Activated CD4-positive, alpha-beta T cell treated with anti-CD3 and anti-CD28 coated beads, Interleukin-2, amount 10 ng/mL, durations not matched to agents 24 days and 14 days (primary cell): ENCODE data around the gene FOXJ1. TPM values are rescaled to one million over a fixed set of nuclear protein-coding genes. Genes with fewer than 3 reads are reported as not detected.

Experiments used
- DNase-seq: peaks from one replicate; pipeline ENCODE4 v3.0.0; 2022
- H3K27ac Mint-ChIP-seq: one replicate; pipeline ENCODE4 v1.8.0; 2022; ENCODE audit warnings: mild to moderate bottlenecking, mixed read lengths
- H3K27me3 Mint-ChIP-seq: one replicate; pipeline ENCODE4 v1.8.0; 2022; ENCODE audit warnings: mixed read lengths
- H3K36me3 Mint-ChIP-seq: one replicate; pipeline ENCODE4 v1.8.0; 2022; ENCODE audit warnings: low read depth, mild to moderate bottlenecking, mixed read lengths
- H3K4me1 Mint-ChIP-seq: one replicate; pipeline ENCODE4 v1.8.0; 2021; ENCODE audit warnings: mixed read lengths
- H3K4me3 Mint-ChIP-seq: one replicate; pipeline ENCODE4 v1.8.0; 2022; ENCODE audit warnings: mild to moderate bottlenecking, moderate library complexity, mixed read lengths
- H3K9me3 Mint-ChIP-seq: one replicate; pipeline ENCODE4 v1.8.0; 2021; ENCODE audit warnings: mixed read lengths
- intact Hi-C: fragments of 100-400 bp; cut with micrococcal nuclease; formaldehyde crosslinking; loops from one replicate; pipeline ENCODE4 v1.15.1; 2023
- total RNA-seq: library from RNA; stranded (reverse); gene quantifications from 2 replicates; pipeline ENCODE4 v1.2.3, GENCODE V29; 2022

FOXJ1 gene
- total RNA-seq, 1 donor from 2014 or later = 0.35 TPM

GRCh38 chr17:76173474-76173873 is 32.4 kb upstream of the FOXJ1 start:
- Mint-ChIP-seq H3K27me3 (no peaks in the 10 kb centered on the region), H3K27ac (no peak overlapping the region), H3K36me3 (peaks cover 27% of the 10 kb centered on the region), H3K4me3 (no peak overlapping the region), H3K4me1 (peaks cover 9% of the 10 kb centered on the region), H3K9me3 (no peaks in the 10 kb centered on the region)
- no peak for DNase-seq
- intact Hi-C loops = no loop called here

GRCh38 chr17:76171706-76172105 is 30.7 kb upstream of the FOXJ1 start:
- Mint-ChIP-seq H3K27ac (no peak overlapping the region), H3K36me3 (peaks cover 37% of the 10 kb centered on the region), H3K4me1 (peaks cover 8% of the 10 kb centered on the region), H3K9me3 (no peaks in the 10 kb centered on the region), H3K4me3 (no peak overlapping the region), H3K27me3 (no peaks in the 10 kb centered on the region)
- DNase-seq = no peak
- intact Hi-C loops = no loop called here

DNA sequence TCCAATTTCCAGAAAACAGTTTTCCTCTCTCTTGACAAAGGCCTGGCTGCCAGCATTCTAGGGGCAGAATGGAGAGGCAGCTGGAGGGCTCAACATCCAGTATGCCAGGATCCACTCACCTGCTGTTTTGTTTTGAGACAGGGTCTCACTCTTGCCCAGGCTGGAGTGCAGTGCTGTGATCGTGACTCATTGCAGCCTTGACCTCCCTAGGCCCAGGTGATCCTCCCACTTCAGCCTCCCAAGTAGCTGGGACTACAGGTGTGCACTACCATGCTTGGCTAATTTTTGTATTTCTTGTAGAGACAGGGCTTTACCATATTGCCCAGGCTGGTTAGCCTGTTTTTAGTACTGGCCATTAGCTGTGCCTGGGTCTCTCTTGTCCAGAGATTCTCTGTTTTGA is 29.1 kb upstream of the FOXJ1 start:
- intact Hi-C loops = no loop called here
- Mint-ChIP-seq H3K9me3 (no peaks in the 10 kb centered on the region), H3K27ac (no peak overlapping the region)

DNA sequence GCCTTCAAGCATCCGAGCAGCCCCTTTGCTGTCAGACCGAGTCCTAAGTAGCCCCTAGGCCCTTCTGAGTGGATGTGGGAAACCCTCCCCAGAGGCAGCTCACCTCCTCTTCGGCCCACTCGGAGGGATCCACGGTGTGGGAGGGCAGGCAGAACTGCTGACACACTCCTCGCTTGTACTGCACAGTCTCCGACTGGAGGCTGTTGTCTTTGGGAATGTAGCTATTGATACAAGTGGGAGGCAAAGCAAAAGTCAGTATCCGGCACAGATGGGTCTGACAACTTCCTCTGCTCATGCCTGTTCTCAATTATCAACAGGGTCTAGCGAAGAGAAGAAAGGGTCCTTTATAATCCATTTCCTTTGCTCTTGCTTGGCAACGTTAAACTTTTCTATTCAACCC is 25.9 kb upstream of the FOXJ1 start:
- intact Hi-C loops = no loop called here
- H3K4me3 Mint-ChIP-seq = no peak overlapping the region
- no peaks in the 10 kb centered on the region for H3K9me3 Mint-ChIP-seq
- peaks cover 9% of the 10 kb centered on the region for H3K4me1 Mint-ChIP-seq
- H3K36me3 Mint-ChIP-seq = peaks cover 58% of the 10 kb centered on the region
- H3K27ac Mint-ChIP-seq = no peak overlapping the region
- DNase-seq = no peak
- no peaks in the 10 kb centered on the region for H3K27me3 Mint-ChIP-seq

More for the DNA sequence above, 29.1 kb upstream of the FOXJ1 start:
- Mint-ChIP-seq H3K4me1 (peaks cover 7% of the 10 kb centered on the region), H3K36me3 (peaks cover 41% of the 10 kb centered on the region), H3K27me3 (no peaks in the 10 kb centered on the region), H3K4me3 (no peak overlapping the region)
- DNase-seq = no peak

DNA sequence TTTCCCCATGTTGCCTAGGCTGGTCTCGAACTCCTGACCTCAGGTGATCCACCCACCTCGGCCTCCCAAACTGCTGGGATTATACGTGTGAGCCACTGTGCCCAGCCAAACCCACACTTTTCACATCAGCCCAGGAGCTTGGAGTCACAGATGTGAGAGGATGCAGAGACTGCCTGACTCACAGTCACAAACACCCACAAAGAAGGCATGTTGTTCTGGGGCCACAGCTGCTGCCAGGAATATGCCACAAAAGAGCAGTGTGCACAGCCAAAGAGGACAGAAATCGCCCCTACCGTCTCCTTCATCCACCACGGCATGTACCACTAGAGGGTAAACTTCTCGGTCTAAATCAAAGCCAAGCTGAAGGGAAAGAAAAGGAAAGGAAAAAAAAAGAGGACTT is 25.1 kb upstream of the FOXJ1 start:
- Mint-ChIP-seq H3K27me3 (no peaks in the 10 kb centered on the region), H3K9me3 (no peaks in the 10 kb centered on the region), H3K4me1 (peaks cover 9% of the 10 kb centered on the region), H3K27ac (peak overlapping the region; percentile 86), H3K36me3 (peaks cover 60% of the 10 kb centered on the region), H3K4me3 (no peak overlapping the region)
- no peak for DNase-seq
- intact Hi-C loops = no loop called here

DNA sequence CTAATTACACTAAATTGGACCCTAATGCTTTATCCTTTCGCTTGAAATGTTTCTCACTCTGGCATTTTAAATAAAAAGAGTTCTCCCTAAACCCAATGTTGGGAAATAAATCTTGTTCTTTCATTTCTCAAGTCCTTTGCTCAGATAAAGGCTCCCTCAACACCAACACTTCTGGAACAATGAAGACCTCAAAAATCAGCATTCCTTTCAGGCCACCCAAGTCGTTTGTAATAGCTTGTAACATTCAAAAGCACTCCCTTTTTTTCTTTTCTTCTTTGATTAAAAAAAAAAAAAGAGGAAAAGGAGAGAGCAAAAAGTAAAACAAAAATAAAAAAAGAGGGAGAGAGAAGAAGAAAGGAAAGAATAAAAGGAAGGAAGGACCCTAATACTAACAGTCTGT is 23.3 kb upstream of the FOXJ1 start:
- intact Hi-C loops = no loop called here
- Mint-ChIP-seq H3K4me3 (no peak overlapping the region), H3K36me3 (peaks cover 62% of the 10 kb centered on the region), H3K4me1 (peaks cover 9% of the 10 kb centered on the region), H3K27ac (no peak overlapping the region), H3K27me3 (no peaks in the 10 kb centered on the region), H3K9me3 (no peaks in the 10 kb centered on the region)
- no peak for DNase-seq

DNA sequence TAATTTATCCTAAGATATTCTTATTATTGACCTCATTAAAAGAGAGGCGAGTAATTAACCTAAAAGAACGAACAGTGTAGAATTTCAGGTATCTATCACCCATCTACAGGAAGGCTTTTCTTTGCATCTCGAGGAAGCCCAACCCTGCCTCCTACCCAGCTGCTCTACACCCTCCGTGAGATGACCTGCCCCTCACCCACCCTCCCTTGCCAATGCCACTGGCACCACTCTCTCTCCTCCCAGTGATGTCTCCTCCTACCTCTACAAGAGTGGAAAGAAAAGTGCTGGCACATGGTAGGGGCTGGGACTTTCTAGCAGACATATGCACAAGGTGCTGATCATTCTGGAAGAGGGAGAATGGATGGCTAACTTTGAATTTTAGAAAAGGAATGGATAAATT is 22.9 kb upstream of the FOXJ1 start:
- DNase-seq = no peak
- Mint-ChIP-seq H3K36me3 (peaks cover 63% of the 10 kb centered on the region), H3K9me3 (no peaks in the 10 kb centered on the region), H3K4me1 (peaks cover 9% of the 10 kb centered on the region), H3K27ac (no peak overlapping the region), H3K4me3 (no peak overlapping the region), H3K27me3 (no peaks in the 10 kb centered on the region)
- intact Hi-C loops = no loop called here

GRCh38 chr17:76161619-76162266 is 20.7 kb upstream of the FOXJ1 start:
- no peak overlapping the region for H3K4me3 Mint-ChIP-seq
- no peak overlapping the region for H3K27ac Mint-ChIP-seq
- H3K9me3 Mint-ChIP-seq = no peaks in the 10 kb centered on the region
- peaks cover 7% of the 10 kb centered on the region for H3K4me1 Mint-ChIP-seq
- no peak for DNase-seq
- intact Hi-C loops = no loop called here
- peaks cover 64% of the 10 kb centered on the region for H3K36me3 Mint-ChIP-seq
- no peaks in the 10 kb centered on the region for H3K27me3 Mint-ChIP-seq

- Mint-ChIP-seq H3K4me1 (peaks cover 4% of the 10 kb centered on the region), H3K4me3 (no peak overlapping the region), H3K27me3 (no peaks in the 10 kb centered on the region), H3K36me3 (peaks cover 63% of the 10 kb centered on the region), H3K9me3 (no peaks in the 10 kb centered on the region), H3K27ac (no peak overlapping the region)
- no peak for DNase-seq
- intact Hi-C loops = no loop called here
Measured at GRCh38 chr17:76160896-76161528, 20.0 kb upstream of the FOXJ1 start.

GRCh38 chr17:76159157-76159556 is 18.1 kb upstream of the FOXJ1 start:
- DNase-seq = no peak
- Mint-ChIP-seq H3K36me3 (peaks cover 62% of the 10 kb centered on the region), H3K4me1 (peaks cover 2% of the 10 kb centered on the region), H3K27me3 (no peaks in the 10 kb centered on the region), H3K27ac (no peak overlapping the region), H3K9me3 (no peaks in the 10 kb centered on the region), H3K4me3 (no peak overlapping the region)
- intact Hi-C loops = no loop called here

GRCh38 chr17:76157759-76158158 is 16.7 kb upstream of the FOXJ1 start:
- H3K9me3 Mint-ChIP-seq = no peaks in the 10 kb centered on the region
- H3K27ac Mint-ChIP-seq = no peak overlapping the region
- H3K4me3 Mint-ChIP-seq = no peak overlapping the region
- no peak for DNase-seq
- H3K27me3 Mint-ChIP-seq = no peaks in the 10 kb centered on the region
- H3K36me3 Mint-ChIP-seq = peaks cover 64% of the 10 kb centered on the region
- peaks cover 10% of the 10 kb centered on the region for H3K4me1 Mint-ChIP-seq
- intact Hi-C loops = no loop called here

DNA sequence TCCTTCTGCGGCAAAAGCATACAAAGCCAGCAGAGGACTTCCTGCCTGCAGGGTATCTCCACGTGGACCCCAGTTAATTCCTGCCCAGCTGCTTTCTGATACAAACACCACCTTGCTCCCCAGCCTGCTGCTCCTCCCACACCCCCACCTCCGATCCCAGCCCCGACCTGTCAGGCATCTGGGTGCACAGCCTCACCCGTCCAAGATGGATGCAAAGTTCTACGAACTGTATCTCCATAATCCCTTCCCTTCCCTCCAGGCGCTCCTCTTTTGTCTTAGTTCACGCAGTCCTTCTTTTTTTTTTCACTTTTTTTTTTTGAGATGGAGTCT is 15.6 kb upstream of the FOXJ1 start:
- H3K9me3 Mint-ChIP-seq = no peaks in the 10 kb centered on the region
- H3K27me3 Mint-ChIP-seq = no peaks in the 10 kb centered on the region
- no peak overlapping the region for H3K4me3 Mint-ChIP-seq
- intact Hi-C loops = no loop called here
- DNase-seq = no peak
- no peak overlapping the region for H3K27ac Mint-ChIP-seq
- H3K36me3 Mint-ChIP-seq = peaks cover 61% of the 10 kb centered on the region
- peaks cover 21% of the 10 kb centered on the region for H3K4me1 Mint-ChIP-seq

DNA sequence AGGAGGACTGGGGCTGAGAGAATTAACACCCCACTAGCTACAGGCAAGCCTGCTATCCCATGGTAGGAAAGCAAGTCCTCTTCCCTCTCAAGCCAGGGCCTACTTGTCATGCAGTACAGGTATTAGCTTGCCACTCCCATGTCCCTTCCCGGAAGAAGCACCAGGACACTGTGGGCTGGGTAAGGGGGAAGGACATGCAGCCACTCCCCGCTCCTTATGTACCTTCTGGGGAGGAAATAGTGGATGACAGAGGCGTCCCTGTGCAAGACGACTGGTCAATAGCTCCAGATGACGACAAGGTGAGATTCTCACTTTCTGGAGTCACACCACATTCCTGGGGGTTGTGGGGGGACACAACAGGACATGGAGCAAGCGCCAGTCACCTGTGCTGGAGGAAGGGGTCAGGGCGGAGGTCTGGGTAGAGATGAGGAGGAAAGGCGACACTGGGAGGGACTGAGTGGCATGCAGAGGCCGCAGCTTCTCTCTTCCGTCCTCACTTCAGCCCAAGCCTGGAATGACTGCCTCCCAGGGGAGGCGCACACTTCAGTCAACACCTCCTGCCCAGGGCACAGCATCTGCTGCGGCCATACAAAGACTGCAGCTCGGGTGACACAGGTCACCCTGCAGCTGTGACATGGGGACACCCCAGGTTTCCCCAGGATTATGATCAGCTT is 15.1 kb upstream of the FOXJ1 start:
- no peak for DNase-seq
- peaks cover 21% of the 10 kb centered on the region for H3K4me1 Mint-ChIP-seq
- no peak overlapping the region for H3K27ac Mint-ChIP-seq
- intact Hi-C loops = no loop called here
- peaks cover 61% of the 10 kb centered on the region for H3K36me3 Mint-ChIP-seq
- H3K27me3 Mint-ChIP-seq = no peaks in the 10 kb centered on the region
- no peak overlapping the region for H3K4me3 Mint-ChIP-seq
- H3K9me3 Mint-ChIP-seq = no peaks in the 10 kb centered on the region

DNA sequence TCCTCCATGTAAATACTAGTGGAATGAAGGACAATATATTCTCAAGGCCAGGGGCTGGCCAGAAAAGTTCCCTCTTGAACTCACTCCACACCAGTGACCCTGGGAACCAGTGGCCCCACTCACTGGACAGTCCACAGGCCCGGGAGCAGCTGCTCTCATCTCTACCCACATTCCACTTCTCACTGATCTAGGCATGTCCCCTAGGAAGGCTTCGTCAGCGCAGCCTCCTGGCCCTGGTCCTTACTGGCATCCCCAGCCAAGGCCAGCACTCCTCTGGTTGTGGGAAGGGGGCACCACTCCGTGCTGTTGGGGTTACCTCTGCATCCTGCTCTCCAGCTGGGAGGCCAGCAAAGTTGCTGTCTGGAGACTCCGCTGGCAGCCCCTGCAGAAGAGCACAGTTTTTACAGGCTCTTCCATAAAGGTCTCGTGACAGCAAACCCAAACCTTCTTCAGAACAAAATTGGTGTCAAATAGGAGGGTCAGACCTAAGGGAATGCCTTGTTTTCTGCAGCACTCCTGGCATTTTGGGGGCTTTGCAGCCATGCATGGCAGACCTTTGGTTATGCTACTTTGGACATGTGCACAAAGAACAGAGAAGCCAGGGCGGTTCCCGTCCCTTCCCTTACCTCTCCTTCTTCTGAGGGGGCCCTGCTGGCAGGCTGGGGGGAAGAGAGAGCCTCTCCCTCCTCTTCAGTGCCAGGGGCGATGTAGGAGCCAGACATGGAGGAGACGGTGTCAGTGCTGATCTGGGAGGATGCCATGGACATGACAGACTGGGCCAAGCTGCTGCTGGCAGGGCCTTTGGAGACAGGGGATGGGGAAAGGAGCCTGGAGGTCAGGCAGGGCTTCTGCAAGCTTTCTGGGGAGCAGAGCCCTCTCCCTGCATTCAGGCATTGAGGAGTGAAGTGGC is 14.1 kb upstream of the FOXJ1 start:
- DNase-seq = no peak
- Mint-ChIP-seq H3K27me3 (no peaks in the 10 kb centered on the region), H3K9me3 (no peaks in the 10 kb centered on the region), H3K36me3 (peaks cover 62% of the 10 kb centered on the region), H3K4me3 (no peak overlapping the region), H3K27ac (no peak overlapping the region), H3K4me1 (peaks cover 21% of the 10 kb centered on the region)
- intact Hi-C loops = no loop called here
